Mononuclear cell (primary cell): Measurements from ENCODE around the gene KLF13. TPM values are rescaled to one million over a fixed set of nuclear protein-coding genes. Genes with fewer than 3 reads are reported as not detected.
A peak's percentile ranks its signal among the peaks of the same experiment; 100 is the strongest.

Experiments
- H3K27me3 ChIP-seq: 2 replicates; pipeline ENCODE4 v1.6.0; 2011; ENCODE audit warnings: low read length, control low read depth; ENCODE audit not compliant: insufficient read depth
- H3K4me1 ChIP-seq: 2 replicates; pipeline ENCODE4 v1.5.1; 2011; ENCODE audit warnings: mild to moderate bottlenecking, low read length, control low read depth; ENCODE audit not compliant: insufficient read depth
- H3K4me3 ChIP-seq: 2 replicates; pipeline ENCODE4 v1.5.1; 2011; ENCODE audit warnings: mild to moderate bottlenecking, low read length, moderate library complexity
- H3K9me3 ChIP-seq: 2 replicates; pipeline ENCODE4 v1.5.1; 2011; ENCODE audit warnings: low read depth, mild to moderate bottlenecking, control low read depth, low read length
- total RNA-seq: library from RNA; depleted of rRNA; stranded (reverse); fragments of >200 nt; gene quantifications from one replicate; pipeline ENCODE4 v1.2.3, GENCODE V29; 2012

The KLF13 gene
- total RNA-seq, 1 donor = 151 TPM

DNA sequence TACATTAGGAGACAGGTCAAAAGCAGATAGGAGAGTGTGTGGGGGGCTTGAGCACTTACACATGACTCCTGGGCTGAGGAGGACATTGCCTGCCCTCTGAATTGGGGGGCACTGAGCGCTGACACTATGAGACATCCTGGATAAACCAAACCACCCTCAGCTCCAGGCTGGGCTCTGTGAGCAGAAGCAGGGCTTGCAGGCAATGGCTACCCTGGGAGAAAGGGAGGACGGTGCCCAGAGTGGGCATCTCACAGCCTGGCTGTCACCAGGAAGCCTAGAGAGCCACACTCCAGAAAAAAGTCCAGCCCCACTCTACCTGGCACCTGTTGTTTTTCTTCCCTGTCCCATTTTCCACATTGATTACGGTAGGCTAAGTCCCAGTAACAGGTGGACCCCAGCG lies 8.2 kb upstream of the KLF13 start:
- Histone ChIP-seq H3K4me3 (no peak overlapping the region), H3K9me3 (no peaks in the 10 kb centered on the region), H3K27me3 (no peaks in the 10 kb centered on the region), H3K4me1 (peaks cover 42% of the 10 kb centered on the region)

DNA sequence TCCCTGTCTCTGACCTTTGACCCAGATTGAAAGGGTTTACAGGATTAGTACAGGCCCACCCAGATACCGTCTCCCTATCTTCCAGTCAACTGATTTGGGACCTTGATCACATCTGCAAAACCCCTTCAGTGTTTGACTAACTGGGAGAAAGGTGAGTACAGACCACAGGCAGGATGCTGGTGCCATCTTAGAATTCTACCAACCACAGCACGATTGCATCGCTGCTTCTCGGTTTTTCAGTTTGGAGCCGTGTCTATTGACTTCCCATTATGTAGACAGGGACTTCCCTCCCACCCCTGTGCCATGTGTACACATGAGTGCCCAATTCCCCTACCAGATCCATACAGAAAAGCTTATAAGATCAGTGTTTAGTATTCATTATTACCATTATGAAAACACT lies 6.6 kb upstream of the KLF13 start:
- H3K27me3 ChIP-seq = no peaks in the 10 kb centered on the region

DNA sequence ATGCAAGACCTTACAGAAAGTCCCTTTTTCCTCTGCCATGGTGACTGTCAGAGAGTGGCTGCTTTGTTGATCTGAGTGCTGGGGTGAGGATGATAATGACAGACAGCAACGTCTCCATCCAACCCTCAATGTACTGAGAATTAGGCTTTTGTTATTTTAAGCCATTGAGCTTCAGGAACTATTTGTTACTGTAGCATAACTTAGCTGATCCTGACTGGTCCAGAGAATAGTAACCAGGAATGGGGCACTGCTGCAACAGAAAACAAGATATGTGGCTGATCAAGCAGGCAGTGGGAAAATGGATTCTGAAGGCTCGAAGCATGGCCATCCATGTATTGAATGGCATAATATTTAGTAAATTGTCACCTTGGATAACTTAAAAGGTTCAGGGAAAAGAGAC lies 5.2 kb upstream of the KLF13 start:
- Histone ChIP-seq H3K27me3 (no peaks in the 10 kb centered on the region), H3K9me3 (no peaks in the 10 kb centered on the region), H3K4me1 (peaks cover 60% of the 10 kb centered on the region), H3K4me3 (no peak overlapping the region)

More for the DNA sequence above, 6.6 kb upstream of the KLF13 start:
- H3K9me3 ChIP-seq = no peaks in the 10 kb centered on the region
- no peak overlapping the region for H3K4me3 ChIP-seq
- peaks cover 58% of the 10 kb centered on the region for H3K4me1 ChIP-seq

DNA sequence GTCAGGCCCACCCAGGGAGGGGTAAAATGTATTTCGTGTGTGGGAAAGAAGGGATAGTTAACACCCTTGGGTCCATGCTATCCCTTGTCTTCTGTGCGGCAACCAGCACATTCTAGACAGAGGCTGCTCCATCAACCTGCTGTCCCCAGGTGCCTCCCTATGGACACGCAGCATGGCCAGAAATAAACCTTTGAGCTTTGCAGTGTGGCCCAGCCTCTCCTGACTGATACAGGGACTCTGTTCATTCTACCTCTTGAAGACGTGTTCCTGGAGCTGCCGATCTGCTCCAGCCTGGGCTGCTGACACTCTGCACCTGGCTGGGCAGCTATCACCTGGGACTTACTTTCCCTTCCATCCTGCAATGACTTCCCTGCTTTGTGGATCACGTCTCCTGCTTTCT lies 4.1 kb upstream of the KLF13 start:
- Histone ChIP-seq H3K4me3 (no peak overlapping the region), H3K4me1 (peaks cover 49% of the 10 kb centered on the region), H3K9me3 (no peaks in the 10 kb centered on the region), H3K27me3 (no peaks in the 10 kb centered on the region)

DNA sequence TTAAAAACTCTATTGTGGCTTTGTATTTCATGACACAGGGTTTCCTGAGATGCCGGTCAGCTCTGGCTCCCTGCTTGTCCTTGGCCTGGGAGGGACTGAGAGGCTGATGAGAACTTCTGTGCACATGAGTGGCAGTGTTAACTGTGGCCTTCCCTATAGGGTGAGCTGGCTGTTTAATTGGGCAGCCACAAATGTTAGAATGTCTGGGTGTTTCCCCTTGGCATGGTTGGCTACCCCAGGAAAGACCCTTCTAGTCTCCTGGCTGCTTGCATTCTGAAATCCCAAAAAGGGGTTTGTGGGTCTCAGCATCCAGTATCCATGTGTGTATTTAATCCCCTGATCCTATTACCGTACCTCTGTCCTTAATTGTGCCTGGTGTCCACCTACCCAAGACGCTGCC lies 3.0 kb upstream of the KLF13 start:
- no peak overlapping the region for H3K4me3 ChIP-seq
- no peaks in the 10 kb centered on the region for H3K9me3 ChIP-seq
- H3K4me1 ChIP-seq = peaks cover 49% of the 10 kb centered on the region
- no peaks in the 10 kb centered on the region for H3K27me3 ChIP-seq

DNA sequence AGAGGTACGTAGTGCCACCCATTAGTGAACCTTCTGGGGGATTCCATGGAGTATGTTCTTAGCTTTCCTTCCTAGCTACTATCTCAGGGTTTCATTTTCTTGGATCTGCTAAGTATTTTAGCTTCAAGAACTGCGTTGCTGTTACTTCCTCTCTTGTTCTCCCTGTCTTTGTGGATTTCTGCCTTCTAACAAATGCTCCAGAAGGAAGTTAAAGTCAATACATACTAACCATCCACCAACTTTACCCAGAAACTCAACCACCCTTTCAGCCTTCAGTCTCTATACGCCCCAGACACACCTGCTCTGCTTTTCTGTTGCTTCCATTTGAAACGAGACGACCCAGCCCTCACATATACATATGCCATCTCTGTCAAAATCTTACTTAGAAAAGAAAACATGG lies 2.4 kb upstream of the KLF13 start:
- Histone ChIP-seq H3K4me3 (no peak overlapping the region), H3K4me1 (peaks cover 51% of the 10 kb centered on the region), H3K9me3 (no peaks in the 10 kb centered on the region), H3K27me3 (no peaks in the 10 kb centered on the region)

DNA sequence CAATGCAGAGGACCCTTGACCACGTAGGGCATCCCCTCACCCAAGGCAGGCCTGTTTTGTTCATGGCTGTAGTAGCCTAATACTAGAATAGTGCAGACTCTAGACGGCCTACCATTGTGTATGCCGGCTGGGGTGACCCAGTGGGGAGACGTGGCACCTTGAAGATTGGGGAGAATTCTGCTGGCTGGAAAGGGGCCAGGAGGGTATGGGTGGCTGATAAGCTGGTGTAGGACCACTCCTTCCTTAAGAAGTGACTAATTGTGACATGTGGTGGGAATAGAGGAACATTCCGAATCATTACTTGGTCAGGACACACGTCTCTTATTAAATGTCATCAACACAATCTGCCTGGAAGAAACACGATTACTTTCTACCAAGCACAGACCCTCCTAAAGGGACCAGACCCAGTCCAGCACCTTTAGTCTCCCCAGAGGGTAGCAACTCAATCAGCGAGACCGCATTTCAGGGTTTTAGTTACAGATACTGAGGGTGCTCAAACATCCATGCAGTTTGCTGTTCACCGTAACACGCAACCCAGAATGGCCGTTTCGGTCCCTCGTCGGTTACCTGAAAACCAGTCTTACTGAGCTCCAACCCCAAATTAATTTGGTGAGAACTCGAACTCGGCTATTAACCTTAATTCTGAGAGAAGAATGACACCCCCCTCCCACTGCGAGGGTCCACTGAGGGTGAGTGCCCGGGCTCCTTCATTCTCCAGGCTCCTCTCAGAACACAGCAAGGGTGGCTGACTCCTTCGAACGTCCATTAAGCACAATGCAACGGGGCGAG lies 1.6 kb upstream of the KLF13 start:
- Histone ChIP-seq H3K4me1 (peaks cover 51% of the 10 kb centered on the region), H3K4me3 (peak overlapping the region; percentile 80), H3K27me3 (no peaks in the 10 kb centered on the region), H3K9me3 (no peaks in the 10 kb centered on the region)

DNA sequence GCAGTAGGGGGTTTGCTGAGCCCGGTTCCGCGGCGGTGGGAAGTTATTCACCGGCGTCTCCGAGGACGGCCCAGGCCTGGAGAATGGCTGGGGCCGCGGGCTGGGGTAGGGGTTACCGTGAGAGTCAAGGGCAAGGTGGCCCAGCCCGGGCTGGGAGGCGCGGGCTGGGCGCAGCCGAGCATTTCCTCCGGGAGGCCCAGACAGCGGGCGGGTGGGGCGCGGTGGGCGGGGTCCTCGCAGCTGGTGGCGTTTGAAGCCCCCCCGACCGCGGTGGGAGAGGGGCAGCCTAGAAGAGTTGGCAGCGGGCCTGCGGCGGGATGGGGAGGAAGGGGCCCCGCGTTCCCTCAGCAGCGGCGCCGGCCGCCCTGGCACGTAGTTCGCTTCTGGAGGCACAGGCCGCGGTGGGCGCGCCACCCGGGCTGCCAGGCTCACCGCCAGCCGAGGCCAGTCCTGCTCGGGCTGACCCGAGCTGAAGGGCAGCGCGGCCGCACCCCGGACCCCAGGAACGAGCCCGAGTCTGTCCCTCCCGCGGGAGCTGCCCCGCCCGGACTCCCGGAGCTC lies 960 bp upstream of the KLF13 start:
- Histone ChIP-seq H3K27me3 (no peaks in the 10 kb centered on the region), H3K4me3 (peak overlapping the region; percentile 80), H3K4me1 (peaks cover 51% of the 10 kb centered on the region), H3K9me3 (no peaks in the 10 kb centered on the region)

DNA sequence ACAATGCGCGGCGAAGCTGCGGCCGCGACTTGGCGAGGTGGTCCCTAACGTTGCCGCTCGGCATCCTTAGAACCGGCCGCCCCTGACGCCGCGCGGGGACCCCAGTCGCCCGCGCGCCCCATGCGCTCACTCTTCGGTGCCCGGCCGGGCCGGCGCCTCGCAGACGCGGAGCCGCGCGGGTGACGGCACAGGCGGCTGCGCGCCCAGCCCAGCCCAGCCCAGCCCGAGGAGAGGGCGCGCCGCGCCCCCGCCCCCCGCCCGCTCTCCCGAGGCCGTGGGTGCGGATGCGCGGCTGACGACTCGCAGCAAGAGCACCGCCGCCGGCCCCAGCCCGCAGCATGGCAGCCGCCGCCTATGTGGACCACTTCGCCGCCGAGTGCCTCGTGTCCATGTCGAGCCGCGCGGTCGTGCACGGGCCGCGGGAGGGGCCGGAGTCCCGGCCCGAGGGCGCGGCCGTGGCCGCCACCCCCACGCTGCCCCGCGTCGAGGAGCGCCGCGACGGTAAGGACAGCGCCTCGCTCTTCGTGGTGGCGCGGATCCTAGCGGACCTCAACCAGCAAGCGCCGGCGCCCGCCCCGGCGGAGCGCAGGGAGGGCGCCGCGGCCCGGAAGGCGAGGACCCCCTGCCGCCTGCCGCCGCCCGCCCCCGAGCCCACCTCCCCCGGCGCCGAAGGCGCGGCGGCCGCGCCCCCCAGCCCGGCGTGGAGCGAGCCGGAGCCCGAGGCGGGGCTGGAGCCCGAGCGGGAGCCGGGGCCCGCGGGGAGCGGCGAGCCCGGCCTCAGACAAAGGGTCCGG lies 437 bp downstream of the KLF13 start:
- H3K27me3 ChIP-seq = no peaks in the 10 kb centered on the region
- H3K4me3 ChIP-seq = peak overlapping the region; percentile 82
- peaks cover 64% of the 10 kb centered on the region for H3K4me1 ChIP-seq
- H3K9me3 ChIP-seq = no peaks in the 10 kb centered on the region

DNA sequence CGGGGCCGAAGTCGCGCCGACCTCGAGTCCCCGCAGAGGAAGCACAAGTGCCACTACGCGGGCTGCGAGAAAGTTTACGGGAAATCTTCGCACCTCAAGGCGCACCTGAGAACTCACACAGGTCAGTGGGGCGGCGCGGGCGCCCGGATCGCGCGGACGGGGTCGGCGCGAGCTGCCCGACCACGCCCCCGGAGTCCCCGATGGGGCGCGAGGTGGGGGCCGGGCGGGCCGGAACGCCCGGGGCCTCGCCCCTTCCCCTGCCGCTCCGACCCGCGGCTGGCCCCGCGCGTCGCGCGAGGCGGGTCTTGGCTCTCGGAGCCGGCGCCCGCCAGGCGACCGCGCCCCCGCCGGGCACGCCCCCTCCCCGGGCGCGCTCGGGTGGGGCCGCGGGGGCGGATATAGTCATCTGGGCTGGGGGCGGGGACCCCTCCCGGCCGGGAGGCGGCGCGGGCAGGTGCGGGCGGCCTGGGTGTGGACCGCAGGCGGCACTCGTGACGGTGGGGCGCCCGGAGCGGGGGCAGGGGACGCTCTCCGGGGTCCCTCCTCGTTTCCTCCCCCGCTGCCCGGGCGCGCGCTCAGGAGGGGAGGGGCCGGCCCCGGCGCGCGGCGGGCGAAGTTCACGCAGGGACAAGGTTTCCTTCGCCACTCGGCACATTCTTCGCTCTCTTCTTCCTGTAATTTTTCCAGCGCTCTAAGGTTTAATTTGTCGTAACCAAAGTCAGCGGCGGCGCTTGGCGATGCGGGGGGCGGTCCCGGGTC lies 1.2 kb downstream of the KLF13 start:
- Histone ChIP-seq H3K4me1 (peaks cover 69% of the 10 kb centered on the region), H3K9me3 (no peaks in the 10 kb centered on the region), H3K4me3 (peak overlapping the region; percentile 82), H3K27me3 (no peaks in the 10 kb centered on the region)

DNA sequence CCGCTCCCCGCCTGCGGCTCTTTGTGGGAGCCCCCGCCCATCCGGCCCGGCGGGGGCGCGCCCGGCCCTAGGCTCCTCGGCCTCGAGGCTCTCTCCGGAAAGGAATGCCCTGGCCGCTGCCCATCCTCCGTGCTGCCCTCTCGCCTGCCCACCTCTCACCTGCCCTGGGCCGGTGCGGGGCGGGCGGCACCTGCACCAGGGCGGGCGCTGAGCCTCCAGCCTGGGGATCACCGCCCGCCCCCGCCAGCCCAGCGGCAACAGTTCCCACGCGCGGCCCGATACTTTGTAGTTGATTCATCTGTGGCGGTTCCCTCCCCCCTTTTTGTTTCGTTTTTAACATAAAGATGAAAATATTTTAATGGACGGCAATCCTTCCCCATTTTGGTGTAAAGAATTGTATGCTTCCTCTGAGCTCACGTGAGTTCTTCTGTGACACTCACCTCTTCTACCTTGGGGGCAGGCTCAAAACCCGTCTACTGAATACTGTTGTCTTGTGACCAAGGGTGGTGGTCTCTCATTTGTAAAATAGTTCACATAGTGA lies 1.9 kb downstream of the KLF13 start:
- Histone ChIP-seq H3K27me3 (no peaks in the 10 kb centered on the region), H3K4me3 (peak overlapping the region; percentile 82), H3K9me3 (no peaks in the 10 kb centered on the region), H3K4me1 (peaks cover 69% of the 10 kb centered on the region)

DNA sequence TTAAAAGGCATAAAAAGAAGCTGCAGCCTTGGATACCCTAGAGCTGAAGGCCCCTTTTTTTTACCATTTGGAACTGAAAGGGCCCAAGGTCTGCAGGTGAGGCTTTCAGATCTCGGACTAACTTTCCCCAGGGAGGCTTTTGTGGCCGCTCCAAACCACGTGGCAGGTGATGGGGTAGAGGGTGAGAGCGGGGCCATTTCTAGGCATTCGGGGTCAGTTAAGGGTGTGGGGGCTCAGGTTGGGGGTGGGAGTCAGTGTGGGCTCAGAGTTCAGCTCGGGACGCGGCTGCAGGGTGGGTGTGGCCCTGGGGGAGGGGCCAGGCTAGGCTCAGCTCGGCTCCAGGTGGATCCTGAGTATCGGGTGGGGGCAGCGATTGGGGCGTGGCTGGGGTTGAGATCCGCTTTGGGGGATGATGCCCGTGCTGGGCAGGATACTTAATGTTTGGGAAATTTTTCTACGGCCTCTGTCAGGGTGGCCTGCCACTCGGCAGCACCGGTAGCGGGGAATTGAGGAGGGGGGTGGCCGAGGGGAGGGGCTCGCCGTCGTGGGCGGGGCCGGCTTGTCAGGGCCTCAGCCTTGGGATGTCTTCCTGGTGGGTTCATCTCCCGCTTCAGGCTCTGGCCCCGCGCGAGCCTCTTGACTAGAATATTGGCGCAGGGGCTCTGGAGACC lies 2.5 kb downstream of the KLF13 start:
- Histone ChIP-seq H3K9me3 (no peaks in the 10 kb centered on the region), H3K4me3 (peak overlapping the region; percentile 82), H3K27me3 (no peaks in the 10 kb centered on the region), H3K4me1 (peaks cover 69% of the 10 kb centered on the region)

DNA sequence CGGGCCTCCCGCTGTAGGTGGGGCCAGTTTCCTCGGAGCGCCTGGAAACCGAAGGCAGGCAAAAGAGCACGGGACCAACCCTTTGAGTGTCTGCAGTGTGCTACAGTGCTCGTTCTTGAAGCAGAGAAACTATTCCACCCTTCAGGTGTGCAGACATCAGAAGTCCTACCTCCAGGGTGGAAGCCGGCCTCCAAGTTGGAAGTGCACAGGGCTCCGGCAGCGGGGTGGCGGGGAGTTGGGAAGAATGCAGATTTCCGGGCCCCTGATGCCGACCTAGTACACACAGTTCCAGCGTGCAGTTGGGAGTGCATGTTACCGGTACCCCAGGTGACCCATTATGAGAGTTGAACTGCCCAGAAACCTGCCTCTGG lies 3.0 kb downstream of the KLF13 start:
- H3K27me3 ChIP-seq = no peaks in the 10 kb centered on the region
- no peaks in the 10 kb centered on the region for H3K9me3 ChIP-seq
- peak overlapping the region; percentile 82 for H3K4me3 ChIP-seq
- peaks cover 69% of the 10 kb centered on the region for H3K4me1 ChIP-seq

DNA sequence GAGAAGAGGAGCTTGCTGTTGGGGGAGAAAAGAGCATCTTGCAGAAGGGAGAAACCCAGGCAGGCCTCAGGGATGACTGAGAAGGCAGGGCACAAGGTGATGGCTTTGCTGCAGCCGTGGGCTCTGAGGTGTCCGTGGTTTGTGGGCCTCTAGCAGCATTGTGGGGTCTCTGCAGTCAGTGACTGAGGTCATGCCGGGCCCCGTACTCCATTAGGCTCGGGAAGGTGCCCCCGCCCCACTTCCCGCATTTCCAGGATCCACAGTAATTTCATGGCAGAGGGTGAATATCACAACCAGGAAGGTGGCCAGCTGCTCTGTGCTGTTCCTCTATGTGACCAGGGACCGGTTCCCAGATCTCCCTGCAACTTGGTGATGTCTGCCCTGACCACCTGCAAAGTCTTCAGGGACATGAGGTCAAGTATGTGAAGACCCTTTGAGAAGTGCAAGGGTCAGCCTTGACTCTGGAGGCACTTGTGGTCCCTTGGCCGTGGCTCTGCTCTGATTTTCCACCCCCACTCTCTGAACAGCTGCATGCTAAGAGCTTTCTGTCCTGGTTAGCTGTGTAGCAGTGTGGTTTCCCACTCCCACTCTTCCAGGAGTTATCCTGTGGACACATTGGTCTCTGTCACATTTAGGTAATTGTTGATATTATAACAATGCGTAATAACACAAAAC lies 3.6 kb downstream of the KLF13 start:
- Histone ChIP-seq H3K9me3 (no peaks in the 10 kb centered on the region), H3K27me3 (no peaks in the 10 kb centered on the region), H3K4me1 (peaks cover 69% of the 10 kb centered on the region), H3K4me3 (peak overlapping the region; percentile 82)
